Ovary (tissue), 3 donors: ENCODE data around the gene ZDHHC24.

Experiments used
- EP300 ChIP-seq: sonication (generic); formaldehyde crosslinking; IDR thresholded peaks from one replicate; pipeline ENCODE4 v1.6.1; 2017; ENCODE audit warnings: antibody characterized with exemption
- POLR2A ChIP-seq: fragments of 450-650 bp; IDR thresholded peaks from one replicate; pipeline ENCODE4 v1.6.1; 2017; ENCODE audit warnings: antibody characterized with exemption, mild to moderate bottlenecking, moderate library complexity
- TF ChIP-seq, protein P1 (sequence below), 3 donors: fragments of 450-650 bp in 2 of 3; fragments of 200-600 bp in 1 of 3; IDR thresholded peaks; one replicate each; pipeline versions ENCODE4 v1.5.1 to v1.8.0; 2016 to 2022; ENCODE audit warnings: antibody characterized with exemption in 3 of 3, mild to moderate bottlenecking in 1 of 3
- donor health status: DM: no; HTN: no; CAD: no.

DNA sequence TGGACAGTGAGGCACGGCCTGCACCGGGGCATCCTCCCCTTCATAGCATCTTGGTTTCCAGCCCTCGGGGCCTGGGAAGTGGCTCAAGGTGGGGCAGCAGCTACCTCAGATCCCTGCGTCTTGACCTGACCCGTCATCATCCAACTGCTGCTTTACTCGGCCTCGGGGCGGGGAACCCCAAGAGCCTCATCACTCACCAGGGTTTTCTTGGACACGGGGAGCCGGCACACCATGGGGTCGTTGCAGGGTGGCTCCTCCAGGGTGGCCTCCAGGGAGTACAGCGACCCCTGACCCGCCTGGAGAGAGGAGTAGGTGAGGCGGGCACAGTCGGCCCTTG, 21.9 kb upstream of the ZDHHC24 start:
- TF ChIP-seq, protein P1, sequence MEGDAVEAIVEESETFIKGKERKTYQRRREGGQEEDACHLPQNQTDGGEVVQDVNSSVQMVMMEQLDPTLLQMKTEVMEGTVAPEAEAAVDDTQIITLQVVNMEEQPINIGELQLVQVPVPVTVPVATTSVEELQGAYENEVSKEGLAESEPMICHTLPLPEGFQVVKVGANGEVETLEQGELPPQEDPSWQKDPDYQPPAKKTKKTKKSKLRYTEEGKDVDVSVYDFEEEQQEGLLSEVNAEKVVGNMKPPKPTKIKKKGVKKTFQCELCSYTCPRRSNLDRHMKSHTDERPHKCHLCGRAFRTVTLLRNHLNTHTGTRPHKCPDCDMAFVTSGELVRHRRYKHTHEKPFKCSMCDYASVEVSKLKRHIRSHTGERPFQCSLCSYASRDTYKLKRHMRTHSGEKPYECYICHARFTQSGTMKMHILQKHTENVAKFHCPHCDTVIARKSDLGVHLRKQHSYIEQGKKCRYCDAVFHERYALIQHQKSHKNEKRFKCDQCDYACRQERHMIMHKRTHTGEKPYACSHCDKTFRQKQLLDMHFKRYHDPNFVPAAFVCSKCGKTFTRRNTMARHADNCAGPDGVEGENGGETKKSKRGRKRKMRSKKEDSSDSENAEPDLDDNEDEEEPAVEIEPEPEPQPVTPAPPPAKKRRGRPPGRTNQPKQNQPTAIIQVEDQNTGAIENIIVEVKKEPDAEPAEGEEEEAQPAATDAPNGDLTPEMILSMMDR (IDR thresholded peaks at IDR 0.05), result no peak
- no peak for TF ChIP-seq EP300
- TF ChIP-seq POLR2A, result no peak
